Epithelial cell of proximal tubule (primary cell): ENCODE measurements around the gene NAPB. TPM values are rescaled to one million over a fixed set of nuclear protein-coding genes. Genes with fewer than 3 reads are reported as not detected.

Source experiments
- DNase-seq: peaks from one replicate; pipeline ENCODE4 v3.0.0-alpha.2; 2011; ENCODE audit warnings: low read depth
- H3K4me3 ChIP-seq: 2 replicates; pipeline ENCODE4 v1.5.1; 2011; ENCODE audit warnings: low read depth, mild to moderate bottlenecking, low read length
- CTCF ChIP-seq: conservative IDR thresholded peaks from 2 replicates; pipeline ENCODE4 v1.5.1; 2012; ENCODE audit warnings: low read depth, mild to moderate bottlenecking, low read length
- total RNA-seq: library from RNA; depleted of rRNA; stranded (reverse); fragments of >200 nt; gene quantifications from 2 replicates; pipeline ENCODE4 v1.2.3, GENCODE V29; 2015

Gene NAPB
- total RNA-seq, 1 donor from 2014 or later: 3.3 TPM

GRCh38 chr20:23337312-23337711 is 84.0 kb downstream of the NAPB start:
- TF ChIP-seq CTCF: no peak
- H3K4me3 ChIP-seq: no peak overlapping the region
- DNase-seq: no peak

- no peak overlapping the region for H3K4me3 ChIP-seq
- TF ChIP-seq CTCF: no peak
- DNase-seq: no peak
These were observed 84.8 kb downstream of the NAPB start for GRCh38 chr20:23336476-23336875.

DNA sequence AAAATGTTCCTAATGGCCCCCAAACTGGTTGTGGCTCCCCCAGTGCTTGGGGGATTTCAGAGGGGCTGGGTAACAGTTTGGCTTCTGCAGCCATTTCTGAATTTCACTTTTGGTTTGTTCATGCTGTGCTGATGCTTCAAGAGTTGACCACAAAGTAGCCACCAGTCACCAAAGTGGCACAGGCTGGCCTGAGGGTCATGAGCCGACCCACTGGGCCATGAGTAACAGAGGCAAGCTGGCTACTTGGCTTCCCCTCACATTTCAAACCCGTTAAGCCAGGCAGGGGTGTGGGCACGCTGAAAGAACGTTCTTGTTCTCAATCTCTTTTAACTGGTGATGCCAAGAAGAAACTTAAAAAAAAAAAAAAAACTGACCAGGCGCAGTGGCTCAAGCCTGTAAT is 85.8 kb downstream of the NAPB start:
- H3K4me3 ChIP-seq: no peak overlapping the region
- DNase-seq: no peak
- no peak for TF ChIP-seq CTCF

DNA sequence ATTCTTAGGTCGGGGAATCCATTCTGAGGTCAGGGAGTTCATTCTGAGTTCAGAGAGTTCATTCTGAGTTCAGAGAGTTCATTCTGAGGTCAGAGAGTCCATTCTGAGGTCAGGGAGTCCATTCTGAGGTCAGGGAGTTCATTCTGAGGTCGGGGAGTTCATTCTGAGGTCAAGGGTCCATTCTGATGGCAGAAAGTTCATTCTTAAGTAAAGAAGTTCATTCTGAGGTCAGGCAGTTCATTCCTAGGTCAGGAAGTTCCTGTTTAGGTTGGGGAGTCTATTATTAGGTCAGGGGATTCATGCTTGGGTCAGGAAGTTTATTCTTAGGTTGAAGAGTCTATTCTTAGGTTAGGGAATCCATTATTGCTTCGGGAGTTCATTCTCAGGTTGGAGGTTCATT is 87.2 kb downstream of the NAPB start:
- DNase-seq: no peak
- no peak overlapping the region for H3K4me3 ChIP-seq
- no peak for TF ChIP-seq CTCF

DNA sequence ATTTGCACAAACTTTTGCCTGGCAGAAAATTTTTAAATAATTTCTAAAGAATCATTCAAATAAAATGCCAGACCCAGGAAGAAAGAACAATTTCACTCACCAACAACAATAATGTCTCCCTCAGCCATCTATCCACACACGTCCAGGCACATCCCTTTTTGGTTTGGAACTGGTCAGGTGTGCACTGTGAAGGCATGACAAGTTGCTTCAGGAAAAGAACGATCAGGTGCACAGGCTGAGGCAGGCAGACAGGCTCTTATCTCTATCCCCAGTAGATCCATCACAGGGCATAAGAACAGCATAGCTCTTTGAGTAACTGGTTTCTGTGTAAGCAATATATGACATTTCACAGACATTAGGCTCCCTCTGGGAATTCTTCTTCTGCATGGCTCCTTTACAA is 88.8 kb downstream of the NAPB start:
- no peak for DNase-seq
- TF ChIP-seq CTCF: no peak
- no peak overlapping the region for H3K4me3 ChIP-seq

DNA sequence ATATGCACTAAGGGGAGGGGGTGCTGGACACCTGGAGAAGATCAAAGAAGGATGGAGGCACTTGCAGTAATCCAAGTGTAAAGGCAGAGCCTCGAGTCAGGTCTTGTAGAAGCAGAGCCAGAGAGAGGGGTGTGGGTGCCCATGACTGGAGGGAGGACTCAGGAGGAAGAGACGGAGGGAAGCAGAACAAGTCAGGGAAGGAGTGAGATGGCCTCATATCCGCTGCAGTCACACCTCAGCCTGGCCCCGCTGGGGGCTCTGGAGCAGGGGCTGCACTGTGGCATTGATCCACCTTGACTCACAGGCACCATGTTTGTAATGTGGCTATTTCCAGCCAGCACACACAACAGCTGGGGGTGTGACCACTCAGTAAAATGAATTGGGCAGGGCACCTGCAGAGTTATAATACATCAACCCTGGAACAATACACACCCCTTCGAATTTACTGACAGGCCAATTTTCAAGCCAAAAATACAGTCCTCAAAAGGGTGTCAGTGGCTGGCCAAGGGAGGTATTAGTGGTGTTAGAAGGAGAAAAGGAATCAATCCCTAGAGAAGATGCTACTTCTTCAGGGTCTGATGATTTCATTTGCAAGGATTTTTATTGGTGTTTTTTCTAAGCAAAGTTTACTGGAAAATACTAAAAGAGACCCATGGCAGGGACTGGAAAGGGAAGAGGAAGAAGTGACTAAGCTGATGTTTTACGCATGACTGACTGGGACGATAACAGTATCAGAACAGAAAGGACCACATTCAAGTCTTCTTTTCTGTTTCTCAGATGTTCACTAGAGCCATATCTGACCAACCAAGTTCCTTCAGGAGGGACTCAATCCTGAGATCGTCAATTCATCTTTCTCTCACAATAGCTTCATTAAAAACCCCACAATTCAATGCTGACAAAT is 89.6 kb downstream of the NAPB start:
- H3K4me3 ChIP-seq: no peak overlapping the region

More for the DNA sequence above, 89.6 kb downstream of the NAPB start:
- DNase-seq: no peak
- no peak for TF ChIP-seq CTCF
